GM15510 (cell line): ENCODE results near the gene RAP1GAP.

Experiments
- POLR2A ChIP-seq: IDR thresholded peaks from 3 replicates; pipeline ENCODE4 v1.6.1; 2011; ENCODE audit warnings: borderline replicate concordance; ENCODE audit not compliant: insufficient read length; ENCODE audit errors: extremely low read depth

RAP1GAP gene

GRCh38 chr1:21575351-21575942 is 93.7 kb downstream of the RAP1GAP start:
- TF ChIP-seq POLR2A = no peak

DNA sequence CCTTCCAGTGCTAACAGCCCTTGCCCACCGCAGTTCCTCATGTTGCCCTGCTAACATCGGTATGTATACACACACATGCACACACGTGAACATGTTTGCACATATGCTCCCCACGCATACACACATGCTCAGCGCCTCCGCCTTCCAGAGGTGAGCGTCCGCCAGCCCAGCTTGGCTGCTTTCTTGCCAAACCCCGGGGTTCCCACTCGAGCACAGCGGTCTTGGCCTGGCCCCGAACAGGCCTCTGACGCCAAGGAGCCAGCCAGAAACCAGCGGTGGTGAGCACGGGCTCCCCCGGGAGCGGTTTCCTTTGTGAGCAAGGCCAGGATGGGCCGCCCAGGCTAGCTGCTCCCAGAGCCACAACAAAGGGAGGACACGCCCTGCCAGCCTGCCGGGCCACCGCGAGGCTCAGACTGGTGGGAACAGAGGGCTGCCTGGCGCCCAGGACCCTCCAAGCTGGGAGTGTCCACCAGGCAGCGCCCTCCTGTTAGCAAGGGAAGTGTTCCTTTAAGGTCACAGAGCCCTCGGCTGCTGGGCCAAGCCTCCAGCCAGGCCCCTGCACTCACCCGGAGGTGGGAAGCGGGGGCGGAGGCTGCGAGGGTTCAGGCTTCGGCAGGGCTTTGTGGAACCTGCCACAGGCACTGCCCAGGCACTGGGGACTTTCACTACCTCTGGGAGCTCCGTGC is 94.5 kb downstream of the RAP1GAP start:
- TF ChIP-seq POLR2A = no peak

- no peak for TF ChIP-seq POLR2A
Observed at GRCh38 chr1:21573971-21574465, 95.1 kb downstream of the RAP1GAP start.

- no peak for TF ChIP-seq POLR2A
Observed at GRCh38 chr1:21573475-21573874, 95.7 kb downstream of the RAP1GAP start.

- no peak for TF ChIP-seq POLR2A
Observed at GRCh38 chr1:21572735-21573277, 96.4 kb downstream of the RAP1GAP start.

DNA sequence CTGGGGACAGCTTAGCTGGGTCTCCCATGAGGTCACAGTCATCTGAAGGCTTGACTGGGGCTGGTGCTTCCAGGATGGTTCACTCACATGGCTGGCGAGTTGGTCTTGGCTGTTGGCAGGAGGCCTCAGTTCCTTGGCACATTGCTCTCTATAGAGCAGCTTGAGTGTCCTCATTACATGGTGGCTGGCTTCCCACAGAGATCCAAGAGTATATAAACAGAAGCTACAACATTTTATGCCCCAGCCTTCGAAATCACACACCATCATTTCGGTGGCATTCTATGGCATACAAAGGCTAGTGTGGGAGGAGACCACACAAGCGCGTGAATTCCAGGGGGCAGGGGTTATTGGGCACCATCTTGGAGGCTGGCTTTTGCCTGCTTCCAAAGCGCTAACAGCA is 96.9 kb downstream of the RAP1GAP start:
- TF ChIP-seq POLR2A = no peak

- TF ChIP-seq POLR2A = no peak
Observed at GRCh38 chr1:21570885-21571284, 98.3 kb downstream of the RAP1GAP start.

DNA sequence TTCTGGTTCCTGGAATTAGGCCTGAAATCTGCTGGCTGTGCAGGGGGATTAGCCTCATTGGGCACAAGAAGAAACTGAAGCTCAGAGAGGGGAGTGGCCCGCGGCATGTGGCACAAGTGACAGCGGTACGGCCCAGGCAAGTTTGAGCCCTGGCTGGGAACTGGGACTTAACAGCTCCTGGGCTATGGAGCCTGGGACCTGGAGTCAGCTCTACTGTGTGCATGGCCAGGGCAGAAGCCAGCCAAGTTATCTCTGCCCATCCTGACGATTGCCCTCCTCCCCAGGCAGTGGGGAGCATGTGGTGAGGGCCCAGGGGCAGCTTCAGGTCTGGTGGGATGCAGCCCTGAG is 98.7 kb downstream of the RAP1GAP start:
- TF ChIP-seq POLR2A = no peak

DNA sequence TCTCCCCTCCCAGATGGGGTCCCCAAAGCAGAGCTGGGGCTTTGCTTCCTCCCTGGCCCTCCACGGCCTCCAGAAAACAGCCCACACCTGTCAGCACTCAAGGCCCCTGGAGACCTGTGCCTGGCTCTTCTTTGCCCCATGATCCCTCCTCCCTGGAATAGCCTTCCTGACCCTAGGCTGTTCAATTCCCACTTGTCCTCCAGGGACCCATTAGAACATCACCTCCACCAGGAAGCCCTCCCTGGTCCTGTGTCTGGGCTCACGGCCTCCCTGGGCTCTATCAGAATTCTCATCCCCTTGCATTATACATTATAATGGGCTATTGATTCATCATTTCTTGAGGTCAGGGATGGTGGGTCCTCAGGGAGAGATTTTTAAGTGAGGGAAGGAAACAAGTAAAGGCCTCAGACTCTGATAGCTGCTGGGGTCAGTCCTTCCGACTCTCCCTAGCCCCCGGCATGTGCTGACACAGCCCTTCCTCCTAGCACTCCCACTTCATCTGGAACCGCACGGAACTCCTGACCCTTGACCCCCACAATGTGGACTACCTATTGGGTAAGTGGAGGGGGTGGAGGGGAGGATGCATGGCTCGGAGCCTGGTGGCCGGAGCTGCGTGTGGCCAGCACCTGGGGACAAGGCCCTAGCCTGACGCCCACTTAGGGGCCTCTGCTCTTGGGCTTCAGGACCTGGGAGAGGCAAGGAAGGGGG is 99.2 kb downstream of the RAP1GAP start:
- no peak for TF ChIP-seq POLR2A

- no peak for TF ChIP-seq POLR2A
Observed at GRCh38 chr1:21568809-21569385, 100.3 kb downstream of the RAP1GAP start.

DNA sequence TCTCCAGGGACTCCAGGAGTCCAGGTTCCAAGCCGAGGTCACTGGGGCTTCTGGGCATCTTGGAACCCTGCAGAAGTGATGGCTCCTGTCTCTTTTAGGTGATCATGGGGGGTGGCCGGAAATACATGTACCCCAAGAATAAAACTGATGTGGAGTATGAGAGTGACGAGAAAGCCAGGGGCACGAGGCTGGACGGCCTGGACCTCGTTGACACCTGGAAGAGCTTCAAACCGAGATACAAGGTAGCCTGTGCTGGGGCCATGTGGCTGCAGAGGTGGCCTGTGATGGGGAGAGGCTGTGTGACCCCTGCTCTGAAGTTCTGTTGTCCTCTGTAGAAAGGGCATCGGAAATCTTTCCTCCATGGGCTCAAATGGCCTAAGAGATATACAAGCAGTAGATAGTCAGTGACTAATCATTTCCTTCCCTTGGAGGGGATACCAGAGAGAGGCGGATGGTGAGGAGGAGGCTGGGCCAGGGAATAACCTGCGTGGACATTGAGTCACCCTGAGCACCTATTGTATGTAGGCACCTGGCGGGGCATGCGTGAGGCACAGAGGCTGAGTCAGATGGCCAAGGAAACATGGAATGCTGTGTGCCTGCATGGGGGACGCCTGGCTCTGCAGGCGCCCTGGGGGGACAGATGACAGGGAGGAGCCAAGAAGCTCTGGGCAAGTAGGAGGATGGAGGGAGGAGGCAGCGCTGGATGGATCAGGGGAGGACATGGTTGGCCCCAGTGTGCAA is 101.0 kb downstream of the RAP1GAP start:
- no peak for TF ChIP-seq POLR2A

DNA sequence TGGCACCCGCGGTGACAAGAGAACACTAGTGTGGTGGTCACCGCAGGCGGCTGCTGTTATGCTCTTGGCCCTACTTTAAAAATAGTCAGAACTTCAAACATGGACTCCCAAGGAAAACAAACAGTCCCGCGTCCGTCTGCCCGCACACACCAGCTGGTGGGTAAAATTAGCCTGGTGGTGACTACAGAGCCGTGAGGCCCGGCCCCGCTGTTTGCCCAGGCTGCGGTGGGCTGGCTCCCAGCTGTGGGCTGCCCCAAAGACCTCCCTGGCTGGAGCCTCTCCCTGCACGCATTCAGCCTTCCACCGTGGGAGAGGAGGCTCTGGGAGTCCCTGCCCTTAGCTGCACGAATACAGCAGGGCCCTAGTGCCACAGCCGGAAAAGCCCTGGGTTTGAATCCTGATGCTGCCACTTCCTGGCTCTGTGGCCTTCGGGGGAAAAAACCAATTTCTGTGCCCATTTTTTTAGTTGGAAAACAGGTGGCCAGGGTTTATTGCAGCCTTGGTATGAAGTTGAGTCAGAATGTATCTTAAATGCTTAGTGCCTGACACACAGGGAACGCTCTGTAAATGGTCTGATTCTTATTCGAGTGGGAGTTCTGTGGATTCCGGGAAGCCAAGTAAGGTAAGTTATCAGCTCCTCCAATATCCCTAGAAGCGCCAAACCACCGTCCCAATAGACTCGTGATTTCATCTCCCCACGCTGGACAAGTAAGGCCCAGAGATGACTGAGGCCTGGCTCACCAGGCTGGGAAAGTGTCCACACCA is 101.7 kb downstream of the RAP1GAP start:
- TF ChIP-seq POLR2A = no peak

DNA sequence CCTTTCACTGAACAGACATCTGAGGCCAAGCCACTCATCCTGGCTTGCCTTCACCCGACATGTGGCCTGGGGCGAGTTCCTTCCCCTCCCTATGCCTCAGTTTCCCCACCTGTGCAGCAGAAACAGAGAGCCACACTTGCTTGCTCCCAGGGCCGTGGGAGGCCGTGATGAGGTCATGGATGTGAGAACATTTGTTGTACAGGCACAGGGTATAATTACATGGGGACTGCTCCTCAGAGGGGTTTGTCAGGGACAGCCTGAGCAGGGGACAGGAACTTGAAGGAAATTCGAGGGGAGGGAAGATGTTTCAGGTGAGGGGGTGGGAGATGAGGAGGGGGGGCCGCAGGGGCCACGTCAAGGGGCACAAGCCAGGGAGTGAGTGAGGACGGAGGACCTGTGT is 103.9 kb downstream of the RAP1GAP start:
- no peak for TF ChIP-seq POLR2A
